ENCODE measurements around the gene NBAS. TPM values are rescaled to one million over a fixed set of nuclear protein-coding genes. Genes with fewer than 3 reads are reported as not detected.
"Not testable (repeated sequence)": the region's sequence is repeated elsewhere in the genome, so short reads cannot be mapped to it uniquely, and the experiment has no call there.

The NBAS gene
- total RNA-seq, 1 experiment from 2014 or later, result 59.9 TPM

DNA sequence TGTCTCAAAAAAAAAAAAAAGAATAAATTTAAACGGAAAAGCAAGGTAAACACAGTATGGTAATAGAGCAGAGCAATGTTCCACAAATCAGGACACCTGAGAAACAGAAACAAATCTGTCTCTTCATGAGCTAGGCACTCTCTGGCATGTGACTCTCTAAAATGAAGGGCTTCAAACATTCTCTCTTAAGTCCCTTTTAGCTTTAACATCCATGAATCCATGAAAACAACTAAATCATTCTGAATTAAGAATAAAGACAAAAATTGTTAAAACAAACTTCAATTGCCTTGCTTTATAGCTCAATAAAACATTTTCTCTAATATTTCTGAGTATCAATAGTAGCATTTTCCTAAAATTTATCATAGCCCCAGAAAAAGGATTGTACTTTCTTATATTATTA lies 132.1 kb downstream of the NBAS start:
- no peak for DNase-seq (ENCODE audit: extremely low read depth, low read depth)

GRCh38 chr2:15427987-15428386 lies 133.1 kb downstream of the NBAS start:
- DNase-seq (ENCODE audit: extremely low read depth, low read depth), result no peak

GRCh38 chr2:15426606-15427005 lies 134.5 kb downstream of the NBAS start:
- DNase-seq (ENCODE audit: extremely low read depth, low read depth), result no peak

DNA sequence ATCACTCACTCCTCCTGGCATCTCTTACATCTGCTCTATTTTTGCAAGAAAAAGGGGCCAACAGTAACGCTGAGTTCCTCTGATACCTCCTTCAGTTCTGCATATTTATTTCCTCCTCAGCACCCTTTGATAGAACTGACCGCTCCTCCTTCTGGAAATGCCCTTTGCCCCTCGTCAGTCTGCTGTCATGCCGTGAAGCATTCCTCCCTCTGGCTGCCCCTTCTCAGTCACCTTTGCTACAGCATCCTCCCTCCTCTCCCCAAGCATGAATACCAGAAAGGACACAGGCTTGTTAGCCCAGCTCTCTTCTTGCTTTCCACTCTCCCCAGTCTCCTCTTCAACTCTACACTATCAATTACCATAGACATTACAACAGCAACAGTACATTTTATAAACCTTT lies 135.4 kb downstream of the NBAS start:
- no peak for DNase-seq (ENCODE audit: extremely low read depth, low read depth)

GRCh38 chr2:15421753-15422152 lies 139.4 kb downstream of the NBAS start:
- no peak for DNase-seq (ENCODE audit: extremely low read depth, low read depth)

- DNase-seq (ENCODE audit: extremely low read depth, low read depth), result no peak
Measured at GRCh38 chr2:15415748-15416147, 145.4 kb downstream of the NBAS start.

DNA sequence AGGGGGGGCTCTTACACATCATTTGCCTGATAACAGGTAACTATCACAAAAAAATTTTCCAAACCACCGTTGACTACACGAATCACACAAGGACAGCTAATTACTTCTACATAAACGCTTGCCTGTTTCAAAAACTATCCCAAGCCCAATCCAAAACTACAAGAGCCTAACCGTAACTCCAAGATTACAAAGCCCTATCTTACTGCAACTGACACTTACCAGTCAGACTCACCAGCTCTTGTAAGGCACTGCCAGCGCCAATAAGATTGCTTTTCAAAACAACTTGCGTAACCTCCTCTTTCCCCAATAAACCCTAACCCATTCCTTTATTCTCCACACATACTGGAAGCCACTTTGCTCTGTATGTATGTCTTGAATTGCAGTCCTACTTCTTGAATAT lies 148.4 kb downstream of the NBAS start:
- DNase-seq (ENCODE audit: extremely low read depth, low read depth), result no peak

DNA sequence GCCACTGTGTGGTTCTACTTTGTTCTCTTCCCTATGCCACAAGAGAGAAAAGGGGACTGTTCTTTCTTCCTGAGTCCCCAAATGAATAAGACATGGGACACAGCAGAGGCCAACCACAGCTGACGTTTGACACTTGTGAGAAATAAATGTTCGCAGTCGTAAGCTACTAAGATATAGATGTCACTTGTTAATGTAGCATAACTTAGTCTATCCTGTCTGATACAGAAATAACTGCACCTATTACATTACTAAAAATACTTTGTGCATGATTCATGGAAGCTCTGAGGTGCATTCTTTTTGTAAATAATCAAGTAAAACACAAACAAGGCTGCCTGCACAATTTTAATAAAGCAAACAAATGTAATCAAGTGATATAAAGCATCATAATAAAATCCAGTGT lies 148.8 kb downstream of the NBAS start:
- DNase-seq (ENCODE audit: extremely low read depth, low read depth), result no peak

GRCh38 chr2:15410884-15411283 lies 150.2 kb downstream of the NBAS start:
- no peak for DNase-seq (ENCODE audit: extremely low read depth, low read depth)

DNA sequence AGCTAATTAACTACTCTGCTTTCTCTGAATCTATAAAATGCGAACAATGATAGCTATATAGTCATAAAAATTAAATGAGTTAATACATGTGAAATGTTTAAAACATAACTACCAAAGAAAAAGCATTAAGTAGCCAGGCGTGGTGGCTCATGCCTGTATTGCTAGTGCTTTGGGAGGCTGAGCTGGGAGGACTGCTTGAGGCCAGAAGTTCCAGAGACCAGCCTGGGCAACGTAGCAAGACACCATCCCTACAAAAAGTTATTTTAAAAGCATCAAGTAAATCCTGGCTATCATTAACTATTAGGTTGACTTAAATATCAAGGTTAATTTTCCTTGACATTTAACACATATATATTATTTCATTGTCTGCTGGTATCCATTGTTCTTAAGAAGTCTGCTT lies 152.4 kb downstream of the NBAS start:
- DNase-seq (ENCODE audit: extremely low read depth, low read depth), result no peak

GRCh38 chr2:15407666-15408065 lies 153.5 kb downstream of the NBAS start:
- DNase-seq (ENCODE audit: extremely low read depth, low read depth), result no peak

- not testable (repeated sequence) for DNase-seq (ENCODE audit: extremely low read depth, low read depth)
Measured at GRCh38 chr2:15404511-15404910, 156.6 kb downstream of the NBAS start.

GRCh38 chr2:15400240-15400826 lies 160.8 kb downstream of the NBAS start:
- no peak for DNase-seq (ENCODE audit: extremely low read depth, low read depth)

GRCh38 chr2:15399241-15399640 lies 161.9 kb downstream of the NBAS start:
- no peak for DNase-seq (ENCODE audit: extremely low read depth, low read depth)

GRCh38 chr2:15391751-15392150 lies 169.4 kb downstream of the NBAS start:
- no peak for DNase-seq (ENCODE audit: extremely low read depth, low read depth)

DNA sequence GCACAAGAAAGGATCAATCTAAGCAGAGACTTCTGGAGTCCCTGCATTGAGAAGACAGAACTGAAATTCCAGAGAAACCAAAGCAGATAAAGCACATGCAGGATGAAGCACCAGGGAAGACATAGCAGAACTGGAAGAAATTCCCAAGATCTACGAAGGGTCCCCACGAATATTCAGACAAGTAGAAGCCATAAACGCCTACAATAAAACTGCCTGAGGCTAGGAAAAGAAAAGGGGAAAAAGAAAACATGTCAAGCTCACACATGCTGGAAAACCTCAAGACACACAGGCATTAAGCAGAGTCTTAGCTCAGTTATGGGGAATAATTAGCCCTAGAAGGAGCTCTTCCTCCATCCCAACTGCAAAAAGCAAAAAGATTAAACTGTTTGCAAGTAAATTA lies 171.2 kb downstream of the NBAS start:
- DNase-seq (ENCODE audit: extremely low read depth, low read depth), result no peak

DNA sequence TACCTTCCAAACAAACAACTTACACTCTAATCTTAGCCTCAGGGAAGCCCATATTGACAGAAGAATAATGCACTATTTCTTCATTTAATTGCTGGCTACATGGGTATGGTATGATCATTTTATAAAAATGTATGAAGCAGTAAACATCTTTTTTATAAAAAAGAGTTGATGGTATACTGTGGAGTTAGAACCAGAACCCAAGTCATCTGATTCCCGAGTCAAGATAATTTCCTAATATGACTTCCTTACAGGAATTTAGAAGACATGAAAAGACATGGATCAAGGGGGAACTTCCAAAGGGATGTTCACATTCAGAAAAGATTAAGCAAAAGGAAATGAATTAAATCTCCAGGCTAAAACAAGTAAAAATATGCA lies 171.8 kb downstream of the NBAS start:
- no peak for DNase-seq (ENCODE audit: extremely low read depth, low read depth)

GRCh38 chr2:15388406-15389325 lies 172.5 kb downstream of the NBAS start:
- no peak for DNase-seq (ENCODE audit: extremely low read depth, low read depth)

DNA sequence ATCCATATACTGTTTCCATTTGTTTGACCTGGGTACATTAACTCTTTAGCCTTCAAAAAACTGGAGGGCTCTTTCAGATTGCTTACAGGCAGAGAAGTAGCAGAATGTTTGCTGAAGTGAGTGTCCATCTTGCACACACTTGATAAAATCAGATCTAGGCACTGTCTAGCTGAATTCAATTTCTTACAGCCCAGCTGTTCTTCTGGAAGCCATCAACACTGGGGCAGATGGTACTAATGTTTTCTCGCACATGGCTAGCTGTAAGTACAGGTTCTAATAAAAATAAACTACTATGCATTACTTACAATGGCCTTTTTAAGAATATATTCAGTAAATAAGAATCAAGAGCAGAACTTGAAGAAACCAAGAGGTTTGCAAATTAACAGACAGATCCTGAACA lies 175.9 kb downstream of the NBAS start:
- DNase-seq (ENCODE audit: extremely low read depth, low read depth), result no peak

GRCh38 chr2:15383695-15384350 lies 177.3 kb downstream of the NBAS start:
- DNase-seq (ENCODE audit: extremely low read depth, low read depth), result no peak

GRCh38 chr2:15378148-15378908 lies 182.8 kb downstream of the NBAS start:
- no peak for DNase-seq (ENCODE audit: extremely low read depth, low read depth)

All from NCI-H460 (cell line).